ENCODE data around the gene NUP43.
"Not testable (repeated sequence)": the region's sequence is repeated elsewhere in the genome, so short reads cannot be mapped to it uniquely, and the experiment has no call there.

Gene NUP43, protein sequence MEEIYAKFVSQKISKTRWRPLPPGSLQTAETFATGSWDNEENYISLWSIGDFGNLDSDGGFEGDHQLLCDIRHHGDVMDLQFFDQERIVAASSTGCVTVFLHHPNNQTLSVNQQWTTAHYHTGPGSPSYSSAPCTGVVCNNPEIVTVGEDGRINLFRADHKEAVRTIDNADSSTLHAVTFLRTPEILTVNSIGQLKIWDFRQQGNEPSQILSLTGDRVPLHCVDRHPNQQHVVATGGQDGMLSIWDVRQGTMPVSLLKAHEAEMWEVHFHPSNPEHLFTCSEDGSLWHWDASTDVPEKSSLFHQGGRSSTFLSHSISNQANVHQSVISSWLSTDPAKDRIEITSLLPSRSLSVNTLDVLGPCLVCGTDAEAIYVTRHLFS

DNA sequence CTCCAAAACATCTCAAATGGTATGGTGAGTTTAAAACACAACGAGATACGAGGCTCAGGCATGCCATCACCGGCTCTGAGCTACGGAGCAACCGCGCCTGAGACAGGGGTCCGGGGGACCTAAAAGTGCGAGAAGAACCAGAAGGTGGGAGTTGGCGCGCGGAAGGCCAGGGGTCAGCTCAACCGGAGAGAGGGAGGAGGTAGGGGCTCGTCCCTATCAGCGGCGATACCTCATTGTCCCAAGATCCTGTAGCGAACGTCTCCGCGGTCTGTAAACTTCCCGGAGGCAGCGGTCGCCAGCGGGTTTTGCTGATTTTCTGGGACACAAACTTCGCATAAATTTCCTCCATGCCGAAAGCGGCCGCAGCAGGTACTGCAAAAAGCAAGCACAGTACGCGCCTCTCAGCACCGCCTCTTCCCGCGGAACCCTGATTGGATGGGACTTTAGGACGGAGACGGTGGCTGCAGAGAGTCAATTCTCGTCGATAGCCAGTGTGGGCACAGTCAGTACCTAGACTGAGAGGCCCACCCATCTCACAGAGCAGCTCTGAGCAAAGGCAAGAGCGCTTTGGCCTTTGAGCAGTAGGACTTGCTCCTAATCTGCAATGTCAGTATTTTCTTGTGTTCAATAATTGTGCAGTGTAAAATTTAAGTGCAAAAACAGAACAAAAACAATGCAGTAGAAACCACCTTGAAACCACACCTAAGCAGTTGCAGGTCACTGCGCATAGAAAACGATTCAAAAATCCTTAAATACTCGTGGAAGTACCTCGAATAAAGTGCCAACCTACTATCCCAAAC, at the start of gene NUP43:
Gene NUP43, minus strand, starts transcription at position 383 of the 800 bp plus-strand sequence. Its CDS starts 34 bp downstream, at position 349.
- peak; percentile 70 for DNase-seq (ENCODE audit: low read depth, low spot score)
- H3K27ac ChIP-seq: peak within 1 kb of the TSS; percentile 40

DNA sequence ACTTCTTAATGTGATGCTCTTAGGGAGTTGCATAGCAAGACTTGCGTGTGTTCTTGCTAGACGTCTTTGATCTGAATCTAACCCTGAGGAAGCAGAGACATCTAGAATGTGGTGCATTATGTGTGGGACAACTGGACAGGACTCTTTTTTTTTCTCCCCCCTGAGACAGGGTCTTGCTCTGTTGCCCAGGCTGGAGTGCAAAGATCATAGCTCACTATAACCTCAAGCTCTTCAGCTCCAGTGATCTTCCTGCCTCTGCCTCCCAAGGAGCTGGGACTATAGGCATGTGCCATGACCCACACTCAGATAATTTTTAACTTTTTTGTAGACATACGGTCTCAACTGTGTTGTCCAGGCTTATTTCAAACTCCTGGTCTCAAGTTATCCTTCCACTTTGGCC, 37.2 kb upstream of the NUP43 start:
- DNase-seq (ENCODE audit: low read depth, low spot score): no peak
- no peak overlapping the region for H3K27ac ChIP-seq

DNA sequence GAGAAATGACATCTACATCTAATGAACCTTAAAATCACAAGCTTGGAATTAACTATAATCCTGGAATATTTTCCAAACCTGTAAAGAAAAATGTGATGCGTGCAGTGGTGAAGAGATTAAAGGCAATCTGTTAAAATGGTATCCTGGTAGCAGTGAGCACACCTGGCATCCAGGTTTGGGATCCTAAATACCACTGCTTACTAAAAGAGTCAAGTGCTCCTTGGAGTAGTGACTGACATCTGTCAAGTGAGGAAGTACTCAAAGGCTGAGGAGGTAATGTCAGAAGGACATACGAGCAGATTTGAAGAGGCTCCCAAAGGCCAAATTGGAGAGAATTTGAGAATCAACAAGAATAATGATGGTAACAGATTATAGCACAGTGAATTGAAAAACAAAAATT, 36.0 kb upstream of the NUP43 start:
- DNase-seq (ENCODE audit: low read depth, low spot score): no peak
- no peak overlapping the region for H3K27ac ChIP-seq

DNA sequence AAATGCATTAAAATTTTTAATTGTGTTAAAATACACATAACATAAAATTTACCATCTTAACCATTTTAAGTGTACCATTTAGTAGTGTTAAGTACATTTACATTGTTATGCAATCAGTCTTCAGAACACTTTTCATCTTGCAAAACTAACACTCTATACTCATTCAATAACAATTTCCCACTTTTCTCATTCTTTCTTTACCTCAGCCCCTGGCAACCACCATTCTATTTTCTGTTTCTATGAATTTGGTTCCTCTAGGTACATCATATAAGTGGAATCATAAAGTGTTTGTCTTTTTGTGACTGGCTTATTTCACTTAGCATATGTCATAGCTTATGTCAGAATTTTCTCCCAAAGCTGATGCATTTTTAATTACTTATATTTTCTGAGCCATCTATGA, 35.4 kb upstream of the NUP43 start:
- no peak for DNase-seq (ENCODE audit: low read depth, low spot score)
- no peak overlapping the region for H3K27ac ChIP-seq

DNA sequence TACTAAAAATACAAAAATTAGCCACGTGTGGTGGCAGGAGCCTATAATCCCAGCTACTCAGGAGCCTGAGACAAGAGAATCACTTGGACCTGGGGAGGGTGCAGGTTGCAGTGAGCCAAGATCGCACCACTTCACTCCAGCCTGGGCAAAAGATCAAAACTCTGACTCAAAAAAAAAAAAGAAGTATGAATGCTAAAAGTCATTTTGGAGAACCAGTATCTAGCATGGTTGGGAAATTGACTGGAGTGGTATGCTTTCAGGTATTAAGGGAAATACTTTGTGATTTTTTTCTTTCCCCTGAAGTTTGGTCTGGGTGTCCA, 33.3 kb upstream of the NUP43 start:
- no peak for DNase-seq (ENCODE audit: low read depth, low spot score)
- no peak overlapping the region for H3K27ac ChIP-seq

DNA sequence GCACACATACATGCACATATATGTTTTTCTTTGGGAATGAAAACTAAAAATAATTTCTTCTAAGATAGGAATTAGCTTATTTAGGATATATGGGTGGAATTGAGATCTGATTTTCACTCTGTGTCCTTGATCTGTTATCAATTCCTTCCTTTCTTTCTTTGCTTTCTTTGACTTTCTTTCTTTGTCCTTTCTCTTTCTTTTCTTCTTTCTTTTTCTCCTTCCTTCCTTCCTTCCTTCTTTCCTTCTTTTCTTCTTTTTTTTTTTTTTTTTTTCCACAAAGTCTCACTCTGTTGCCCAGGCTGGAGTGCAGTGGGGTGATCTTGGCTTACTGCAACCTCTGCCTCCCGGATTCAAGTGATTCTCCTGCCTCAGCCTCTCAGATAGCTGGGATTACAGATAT, 31.3 kb upstream of the NUP43 start:
- H3K27ac ChIP-seq: no peak overlapping the region

DNA sequence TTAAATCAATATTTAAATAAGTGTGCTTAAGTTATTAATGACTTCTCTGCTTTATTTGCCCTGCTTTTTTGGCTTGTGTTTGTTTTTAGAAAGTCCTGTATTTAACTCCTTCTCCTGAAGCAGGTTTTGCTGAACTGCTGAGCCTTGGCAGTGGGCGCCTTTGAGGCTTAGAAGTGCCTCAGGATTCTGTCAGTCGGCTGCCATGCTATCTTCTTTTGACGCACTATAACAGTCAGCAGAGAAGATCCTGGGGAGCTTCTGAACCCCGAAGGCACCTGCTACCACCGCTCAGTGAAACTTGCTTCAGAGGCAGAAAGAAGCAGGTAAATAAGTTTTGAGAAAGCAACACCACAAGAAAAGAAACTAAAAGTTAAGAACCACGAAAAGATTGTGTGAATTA, 25.6 kb upstream of the NUP43 start:
- H3K27ac ChIP-seq: no peak overlapping the region
- no peak for DNase-seq (ENCODE audit: low read depth, low spot score)

More for the DNA sequence above, 31.3 kb upstream of the NUP43 start:
- no peak for DNase-seq (ENCODE audit: low read depth, low spot score)

DNA sequence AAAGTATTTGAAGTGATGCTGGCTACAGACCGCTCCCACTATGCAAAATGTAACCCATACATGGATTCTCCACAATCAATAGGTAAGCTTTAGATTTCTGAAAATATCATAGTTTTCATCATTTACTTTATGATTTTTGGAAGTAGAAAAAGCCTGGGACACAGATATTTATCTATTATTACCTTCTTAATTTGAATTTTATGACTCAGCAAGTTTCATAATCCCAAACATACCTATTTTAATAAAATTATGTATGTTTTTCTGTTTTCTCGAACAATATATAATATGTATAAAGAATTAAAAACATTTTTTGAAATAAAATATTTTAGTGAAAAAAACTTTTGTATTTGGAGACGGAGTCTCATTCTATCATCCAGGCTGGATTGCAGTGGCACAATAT, 24.9 kb upstream of the NUP43 start:
- no peak overlapping the region for H3K27ac ChIP-seq
- DNase-seq (ENCODE audit: low read depth, low spot score): no peak

DNA sequence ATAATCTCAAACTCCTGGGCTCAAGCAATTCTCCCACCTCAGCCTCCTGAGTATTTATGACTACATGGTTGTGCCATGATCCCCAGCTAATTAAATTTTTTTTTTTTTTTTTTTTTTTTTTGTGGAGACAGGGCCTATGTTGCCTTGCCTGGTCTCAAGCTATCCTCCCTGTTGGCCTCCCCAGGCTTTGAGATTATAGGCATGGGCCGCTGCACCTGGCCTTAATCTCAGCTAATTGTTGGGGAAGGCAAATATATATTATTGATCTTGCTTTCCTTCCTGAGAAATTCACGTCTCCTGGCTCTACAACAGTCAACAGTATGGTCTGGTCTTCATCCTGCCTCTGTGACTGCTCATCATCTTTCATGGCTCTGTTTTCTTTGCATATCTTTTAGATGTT, 23.3 kb upstream of the NUP43 start:
- no peak for DNase-seq (ENCODE audit: low read depth, low spot score)
- no peak overlapping the region for H3K27ac ChIP-seq

DNA sequence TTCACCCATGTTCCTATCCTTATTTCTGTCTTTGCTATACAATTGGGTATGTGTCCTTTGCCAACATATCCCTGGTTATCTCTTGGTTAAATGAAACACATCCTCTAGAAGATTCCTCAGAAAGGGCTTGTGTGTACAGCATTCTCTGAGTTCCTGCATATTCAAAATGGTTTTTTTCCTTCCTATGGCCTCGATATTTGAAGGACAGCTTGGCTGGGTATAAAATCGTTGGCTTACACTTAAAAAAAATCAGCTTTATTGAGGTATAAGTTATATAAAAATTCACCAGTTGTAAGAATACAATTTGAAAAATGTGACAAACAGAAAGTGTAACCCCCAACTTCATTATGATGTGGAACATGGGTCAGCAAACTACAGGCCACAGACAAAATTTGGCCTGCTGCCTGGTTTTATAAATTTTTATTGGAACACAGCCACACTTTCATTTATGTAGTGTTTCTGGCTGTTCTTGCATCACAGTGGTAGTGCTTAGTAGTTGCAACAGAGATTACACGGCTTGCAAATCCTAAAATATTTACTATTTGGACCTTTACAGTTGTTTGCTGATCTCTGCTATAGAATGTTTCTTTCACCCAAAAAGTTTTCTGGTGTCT, 19.9 kb upstream of the NUP43 start:
- no peak overlapping the region for H3K27ac ChIP-seq
- DNase-seq (ENCODE audit: low read depth, low spot score): no peak

DNA sequence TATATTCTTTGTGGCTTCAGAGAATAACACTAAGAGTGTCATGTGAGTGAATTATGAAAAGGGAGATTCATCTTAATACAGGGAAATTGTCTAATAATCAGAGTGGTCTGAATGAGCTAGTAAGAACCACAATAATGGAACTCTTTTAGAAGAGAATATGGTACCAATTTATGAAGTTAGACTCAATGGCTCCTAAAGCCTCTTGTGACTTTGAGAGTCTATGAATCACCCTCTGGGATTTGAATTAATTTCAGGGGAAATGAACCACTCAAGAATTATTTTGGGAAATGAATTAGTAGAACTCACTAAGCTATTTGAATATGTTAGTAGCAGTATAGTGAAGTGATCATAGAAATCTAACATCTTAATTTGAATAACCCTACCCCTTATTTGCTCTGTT, 17.5 kb upstream of the NUP43 start:
- no peak overlapping the region for H3K27ac ChIP-seq

DNA sequence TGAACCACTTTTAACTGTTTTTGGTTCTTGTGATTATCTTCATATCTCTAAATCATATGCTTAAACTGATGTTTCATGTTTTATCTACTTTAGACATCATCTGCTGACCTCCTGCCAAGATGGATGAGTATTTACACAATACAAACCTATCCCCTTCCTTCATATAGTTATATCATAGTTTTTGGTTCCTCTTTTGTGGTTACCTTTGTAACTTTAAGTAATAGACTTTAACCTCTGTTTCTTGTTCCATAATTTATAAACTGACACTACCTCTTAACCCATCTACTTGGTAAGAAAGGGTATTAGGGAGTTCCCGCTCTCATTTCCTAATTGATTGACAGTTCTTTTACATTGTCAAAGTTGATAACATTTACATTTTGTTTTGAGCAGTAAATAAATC, 15.1 kb upstream of the NUP43 start:
- H3K27ac ChIP-seq: no peak overlapping the region
- no peak for DNase-seq (ENCODE audit: low read depth, low spot score)

More for the DNA sequence above, 17.5 kb upstream of the NUP43 start:
- DNase-seq (ENCODE audit: low read depth, low spot score): no peak

DNA sequence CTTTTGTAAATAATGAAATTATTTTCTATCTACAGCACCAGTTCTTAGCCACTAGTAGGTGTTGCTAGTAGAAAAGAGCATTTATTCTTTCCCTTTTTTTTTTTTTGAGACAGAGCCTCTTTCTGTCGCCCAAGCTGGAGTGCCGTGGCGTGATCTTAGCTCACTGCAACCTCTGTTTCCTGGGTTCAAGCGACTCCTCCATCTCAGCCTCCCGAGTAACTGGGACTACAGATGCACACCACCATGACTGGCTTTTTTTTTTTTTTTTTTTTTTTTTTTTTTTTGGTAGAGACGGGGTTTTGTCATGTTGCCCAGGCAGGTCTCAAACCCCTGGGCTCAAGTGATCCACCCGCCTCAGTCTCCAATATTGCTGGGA, 9.9 kb upstream of the NUP43 start:
- H3K27ac ChIP-seq: no peak overlapping the region
- DNase-seq (ENCODE audit: low read depth, low spot score): no peak

DNA sequence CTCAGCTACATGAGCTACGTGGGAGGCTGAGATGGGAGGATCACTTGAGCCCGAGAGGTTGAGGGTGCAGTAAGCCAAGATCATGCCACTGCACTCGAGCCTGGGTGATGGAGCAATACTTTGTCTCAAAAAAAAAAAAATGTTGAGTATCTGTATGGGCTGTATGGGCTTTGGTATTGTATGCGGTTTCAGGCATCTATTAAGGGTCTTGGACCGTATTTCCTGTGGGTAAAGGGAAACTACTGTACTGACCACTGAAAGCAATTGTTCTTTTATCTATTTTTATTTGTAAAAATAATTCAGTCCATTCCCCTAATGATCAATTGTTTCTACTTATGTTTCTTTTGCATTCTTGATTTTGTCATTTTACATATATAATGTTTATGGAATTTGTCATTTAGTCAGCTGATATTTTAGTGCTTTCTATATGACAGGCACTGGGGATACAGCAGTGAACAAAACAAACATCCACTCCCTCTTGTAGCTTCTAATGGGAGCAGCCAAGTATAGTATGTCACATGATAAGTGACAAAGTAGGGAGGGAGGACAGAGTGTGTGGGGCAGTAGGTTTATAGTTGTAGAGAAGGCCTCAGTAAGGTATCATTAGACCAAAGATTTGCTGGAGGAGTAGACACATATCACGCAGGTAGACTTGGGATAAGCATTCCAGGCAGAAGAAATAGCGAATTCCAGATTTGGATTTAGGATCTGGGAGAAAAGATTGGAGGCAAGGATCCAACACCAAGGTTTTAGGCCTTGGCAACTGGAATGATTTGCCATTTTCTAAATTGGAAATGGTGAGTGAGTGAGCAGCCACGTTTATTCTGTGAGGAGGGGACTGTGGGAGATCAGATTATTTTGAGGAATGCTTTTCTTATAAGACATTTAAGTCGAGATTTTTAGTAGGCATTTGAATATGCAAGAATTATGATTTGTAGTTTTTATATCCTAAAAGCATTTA, 9.3 kb upstream of the NUP43 start:
- H3K27ac ChIP-seq: no peak overlapping the region
- no peak for DNase-seq (ENCODE audit: low read depth, low spot score)

DNA sequence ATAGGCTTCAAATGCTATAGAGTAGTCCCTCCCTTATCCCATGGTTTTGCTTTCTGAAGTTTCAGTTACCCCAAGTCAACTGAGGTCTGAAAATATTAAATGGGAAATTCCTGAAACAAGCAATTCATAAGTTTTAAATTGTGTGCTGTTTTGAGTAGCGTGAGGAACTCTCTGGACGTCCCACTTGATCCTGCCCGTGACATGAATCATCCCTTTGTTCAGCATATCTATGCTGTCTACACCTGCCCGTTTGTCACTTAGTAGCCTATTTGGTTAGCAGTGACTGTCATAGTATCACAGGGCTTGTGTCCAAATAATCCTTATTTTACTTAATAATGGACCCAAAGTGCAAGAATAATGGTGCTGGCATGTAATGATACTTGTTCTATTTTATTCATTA, 8.2 kb upstream of the NUP43 start:
- no peak for DNase-seq (ENCODE audit: low read depth, low spot score)
- no peak overlapping the region for H3K27ac ChIP-seq

DNA sequence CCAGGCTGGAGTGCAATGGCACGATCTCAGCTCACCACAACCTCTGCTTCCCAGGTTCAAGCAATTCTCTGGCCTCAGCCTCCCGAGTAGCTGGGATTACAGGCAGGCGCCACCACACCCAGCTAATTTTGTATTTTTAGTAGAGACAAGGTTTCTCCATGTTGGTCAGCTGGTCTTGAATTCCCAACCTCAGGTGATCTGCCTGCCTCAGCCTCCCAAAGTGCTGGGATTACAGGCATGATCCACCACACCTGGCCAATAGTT, 7.0 kb upstream of the NUP43 start:
- H3K27ac ChIP-seq: not testable (repeated sequence)

DNA sequence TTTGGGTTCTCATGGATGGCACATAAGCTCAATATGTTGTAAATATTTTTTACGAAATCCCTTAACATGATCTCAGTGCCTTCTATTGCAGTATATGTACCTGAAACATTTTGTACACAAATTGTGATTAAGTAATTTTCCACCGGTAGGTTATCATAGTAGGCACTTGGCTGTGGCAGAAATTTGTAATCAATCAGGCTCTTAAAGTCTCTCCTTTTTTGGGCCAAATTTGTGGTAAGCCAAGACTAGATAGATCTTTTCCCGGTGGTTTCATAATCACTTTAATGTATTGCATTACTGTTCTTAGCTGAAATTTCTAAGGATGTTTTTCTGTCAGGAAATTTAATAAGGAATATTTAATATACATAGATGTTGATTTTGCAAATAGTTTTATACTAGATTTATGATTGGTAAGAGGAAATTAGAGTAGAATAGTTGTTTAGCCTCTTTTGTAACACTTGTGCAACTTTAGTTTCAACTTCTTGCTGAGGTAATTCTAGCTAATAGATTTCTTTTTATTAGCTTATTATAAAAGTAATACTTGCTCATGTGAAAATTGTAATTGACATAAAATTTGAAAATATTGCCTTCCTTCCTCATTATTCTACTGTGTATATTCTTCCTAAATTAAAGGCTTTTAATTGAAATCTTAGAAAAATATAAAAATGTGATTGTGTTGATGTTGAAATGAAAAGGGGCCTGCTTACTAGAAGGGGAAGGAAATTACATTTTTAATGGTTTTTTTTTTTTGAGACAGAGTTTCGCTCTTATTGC, 6.5 kb upstream of the NUP43 start:
- no peak for DNase-seq (ENCODE audit: low read depth, low spot score)
- H3K27ac ChIP-seq: no peak overlapping the region

More for the DNA sequence above, 7.0 kb upstream of the NUP43 start:
- not testable (repeated sequence) for DNase-seq (ENCODE audit: low read depth, low spot score)

DNA sequence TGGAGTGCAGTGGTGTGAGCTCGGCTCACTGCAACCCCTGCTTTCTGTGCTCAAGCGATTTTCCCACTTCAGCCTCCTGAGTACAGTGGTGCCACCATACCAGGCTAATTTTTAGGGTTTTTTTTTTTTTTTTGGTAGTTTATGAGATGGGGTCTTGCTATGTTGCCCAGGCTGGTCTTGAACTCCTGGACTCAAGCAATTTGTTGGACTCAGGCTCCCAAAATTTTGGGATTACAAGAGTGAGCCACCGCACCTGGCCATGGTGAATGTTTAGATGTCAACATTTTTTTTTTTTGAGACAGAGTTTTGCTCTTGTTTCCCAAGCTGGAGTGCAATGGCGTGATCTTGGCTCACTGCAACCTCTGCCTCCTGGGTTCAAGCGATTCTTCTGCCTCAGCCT, 5.6 kb upstream of the NUP43 start:
- DNase-seq (ENCODE audit: low read depth, low spot score); H3K27ac ChIP-seq: not testable (repeated sequence)

DNA sequence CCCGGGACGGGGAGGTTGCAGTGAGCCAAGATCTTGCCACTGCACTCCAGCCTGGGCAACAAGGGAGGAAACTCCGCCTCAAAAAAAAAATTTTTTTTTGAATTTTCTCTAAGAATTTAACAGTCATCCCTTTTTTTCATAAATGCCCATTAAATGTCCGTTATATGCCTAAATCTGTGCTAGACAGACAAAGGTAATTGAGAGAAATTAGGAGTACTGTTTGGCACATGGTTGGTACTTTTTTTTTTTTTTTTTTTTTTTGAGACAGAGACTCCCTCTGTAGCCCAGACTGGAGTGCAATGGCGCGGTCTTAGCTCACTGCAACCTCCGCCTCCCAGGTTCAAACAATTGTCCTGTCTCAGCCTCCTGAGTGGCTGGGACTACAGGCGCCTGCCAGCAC, 4.9 kb upstream of the NUP43 start:
- DNase-seq (ENCODE audit: low read depth, low spot score): no peak
- peak overlapping the region; percentile 70 for H3K27ac ChIP-seq

DNA sequence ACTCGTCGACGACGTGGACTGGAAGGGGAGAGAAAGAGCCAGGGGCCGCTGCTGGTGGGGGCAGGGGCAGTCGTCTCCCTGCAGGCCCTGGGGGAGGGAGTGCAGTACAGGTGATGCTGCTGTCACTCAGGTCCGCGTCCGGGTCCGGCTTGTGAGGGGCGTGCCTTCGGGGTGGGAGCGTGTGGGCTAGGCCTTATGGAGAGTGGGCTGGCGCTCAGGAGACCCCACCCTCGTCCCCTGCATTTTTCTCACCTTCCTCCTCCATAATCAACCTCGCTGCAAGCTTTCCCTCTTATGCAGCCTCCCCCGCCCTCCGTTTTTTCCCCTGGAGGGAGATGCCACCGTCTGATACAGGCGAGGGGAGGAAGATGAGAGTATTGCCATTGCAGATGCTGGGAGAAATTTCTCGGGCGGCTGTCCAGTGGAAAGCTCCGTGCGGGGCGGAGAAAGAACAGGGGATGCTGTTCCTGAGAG, 3.8 kb upstream of the NUP43 start:
- peak overlapping the region; percentile 70 for H3K27ac ChIP-seq
- DNase-seq (ENCODE audit: low read depth, low spot score): no peak
